HEK293 (cell line): ENCODE data around the gene DENND4B.

ENCODE experiments used
- CTCF ChIA-PET: fragments of 350-600 bp; formaldehyde crosslinking; extraction: SDS; loops from one replicate; lab custom pipeline; 2021; ENCODE audit warnings: antibody characterized with exemption; lab: Yijun Ruan, JAX
- POLR2A ChIA-PET: fragments of 300-600 bp; formaldehyde crosslinking; extraction: SDS; loops from one replicate; lab custom pipeline; 2020; ENCODE audit warnings: antibody characterized with exemption, inconsistent platforms; lab: Yijun Ruan, JAX
- H3K27ac ChIP-seq: fragments of 200-500 bp; sonication (Bioruptor generic); 2 replicates; pipeline ENCODE4 v1.5.1; 2014; ENCODE audit warnings: low read depth, low read length, control low read depth, inconsistent platforms; ENCODE audit errors: extremely low read depth
- H3K36me3 ChIP-seq, 2 experiments: fragments of 200-500 bp in 1 of 2; sonication (Bioruptor generic) in 1 of 2; 1 replicate in 1 of 2; 2 replicates in 1 of 2; pipeline ENCODE4 v1.5.1; 2014 to 2017; ENCODE audit warnings: inconsistent platforms in 2 of 2, low read length in 2 of 2; ENCODE audit not compliant: control insufficient read depth in 2 of 2, insufficient read depth in 1 of 2
- H3K4me1 ChIP-seq: fragments of 200-500 bp; sonication (Bioruptor generic); 2 replicates; pipeline ENCODE4 v1.5.1; 2014; ENCODE audit warnings: mild to moderate bottlenecking, low read length, inconsistent platforms; ENCODE audit not compliant: control insufficient read depth, insufficient read depth
- H3K4me3 ChIP-seq: 2 replicates; pipeline ENCODE4 v1.5.1; 2011; ENCODE audit warnings: low read depth, mild to moderate bottlenecking, control low read depth, low read length, moderate library complexity
- H3K9me3 ChIP-seq: fragments of 200-500 bp; sonication (Bioruptor generic); 2 replicates; pipeline ENCODE4 v1.5.1; 2014; ENCODE audit warnings: low read depth, low read length, inconsistent platforms; ENCODE audit not compliant: control insufficient read depth, insufficient read depth
- CTCF ChIP-seq: fragments of 450-650 bp; formaldehyde crosslinking; IDR thresholded peaks from 2 replicates; pipeline ENCODE4 v1.5.1; 2016; ENCODE audit warnings: missing biosample characterization, missing genetic modification characterization
- GLIS1 ChIP-seq: fragments of 450-650 bp; formaldehyde crosslinking; IDR thresholded peaks from 2 replicates; pipeline ENCODE4 v1.5.1; 2016; ENCODE audit warnings: missing biosample characterization, missing genetic modification characterization
- GLIS2 ChIP-seq: fragments of 450-650 bp; formaldehyde crosslinking; IDR thresholded peaks from 2 replicates; pipeline ENCODE4 v1.5.1; 2016; ENCODE audit warnings: missing biosample characterization, missing genetic modification characterization
- PRDM10 ChIP-seq: fragments of 450-650 bp; formaldehyde crosslinking; IDR thresholded peaks from 2 replicates; pipeline ENCODE4 v1.5.1; 2016; ENCODE audit warnings: missing biosample characterization, missing genetic modification characterization
- SETDB1 ChIP-seq: IDR thresholded peaks from one replicate; pipeline ENCODE4 v1.6.1; 2017; ENCODE audit warnings: mild to moderate bottlenecking, low read length, moderate library complexity, mixed read lengths; ENCODE audit not compliant: insufficient read length
- SP7 ChIP-seq: fragments of 450-650 bp; formaldehyde crosslinking; IDR thresholded peaks from 2 replicates; pipeline ENCODE4 v1.5.1; 2016; ENCODE audit warnings: missing biosample characterization, missing genetic modification characterization
- YY2 ChIP-seq: fragments of 450-650 bp; formaldehyde crosslinking; IDR thresholded peaks from 2 replicates; pipeline ENCODE4 v1.5.1; 2016; ENCODE audit warnings: missing biosample characterization, missing genetic modification characterization
- ZBTB11 ChIP-seq: fragments of 450-650 bp; formaldehyde crosslinking; conservative IDR thresholded peaks from 2 replicates; pipeline ENCODE4 v1.5.1; 2016; ENCODE audit warnings: low read depth, missing biosample characterization, missing genetic modification characterization
- ZBTB48 ChIP-seq: fragments of 450-650 bp; formaldehyde crosslinking; IDR thresholded peaks from 2 replicates; pipeline ENCODE4 v1.5.1; 2016; ENCODE audit warnings: missing biosample characterization, missing genetic modification characterization
- ZNF121 ChIP-seq: fragments of 450-650 bp; formaldehyde crosslinking; IDR thresholded peaks from 2 replicates; pipeline ENCODE4 v1.5.1; 2016; ENCODE audit warnings: missing biosample characterization, missing genetic modification characterization
- ZNF140 ChIP-seq: fragments of 450-650 bp; formaldehyde crosslinking; IDR thresholded peaks from 2 replicates; pipeline ENCODE4 v1.5.1; 2016; ENCODE audit warnings: missing biosample characterization, missing genetic modification characterization
- ZNF335 ChIP-seq: fragments of 450-650 bp; formaldehyde crosslinking; conservative IDR thresholded peaks from 2 replicates; pipeline ENCODE4 v1.5.1; 2016; ENCODE audit warnings: missing biosample characterization, missing genetic modification characterization
- ZNF48 ChIP-seq: fragments of 450-650 bp; formaldehyde crosslinking; IDR thresholded peaks from 2 replicates; pipeline ENCODE4 v1.5.1; 2016; ENCODE audit warnings: missing biosample characterization, missing genetic modification characterization
- ZNF560 ChIP-seq: fragments of 450-650 bp; formaldehyde crosslinking; IDR thresholded peaks from 2 replicates; pipeline ENCODE4 v1.5.1; 2017; ENCODE audit warnings: missing biosample characterization, missing genetic modification characterization, borderline replicate concordance
- ZNF792 ChIP-seq: fragments of 450-650 bp; formaldehyde crosslinking; IDR thresholded peaks from 2 replicates; pipeline ENCODE4 v1.5.1; 2016; ENCODE audit warnings: missing biosample characterization, missing genetic modification characterization
- TF ChIP-seq, protein P1 (sequence below): fragments of 450-650 bp; formaldehyde crosslinking; IDR thresholded peaks from 2 replicates; pipeline ENCODE4 v1.5.1; 2016; ENCODE audit warnings: missing biosample characterization, missing genetic modification characterization
- TF ChIP-seq, protein P2 (sequence below): fragments of 450-650 bp; formaldehyde crosslinking; IDR thresholded peaks from 2 replicates; pipeline ENCODE4 v1.5.1; 2016; ENCODE audit warnings: missing biosample characterization, missing genetic modification characterization

The DENND4B gene

DNA sequence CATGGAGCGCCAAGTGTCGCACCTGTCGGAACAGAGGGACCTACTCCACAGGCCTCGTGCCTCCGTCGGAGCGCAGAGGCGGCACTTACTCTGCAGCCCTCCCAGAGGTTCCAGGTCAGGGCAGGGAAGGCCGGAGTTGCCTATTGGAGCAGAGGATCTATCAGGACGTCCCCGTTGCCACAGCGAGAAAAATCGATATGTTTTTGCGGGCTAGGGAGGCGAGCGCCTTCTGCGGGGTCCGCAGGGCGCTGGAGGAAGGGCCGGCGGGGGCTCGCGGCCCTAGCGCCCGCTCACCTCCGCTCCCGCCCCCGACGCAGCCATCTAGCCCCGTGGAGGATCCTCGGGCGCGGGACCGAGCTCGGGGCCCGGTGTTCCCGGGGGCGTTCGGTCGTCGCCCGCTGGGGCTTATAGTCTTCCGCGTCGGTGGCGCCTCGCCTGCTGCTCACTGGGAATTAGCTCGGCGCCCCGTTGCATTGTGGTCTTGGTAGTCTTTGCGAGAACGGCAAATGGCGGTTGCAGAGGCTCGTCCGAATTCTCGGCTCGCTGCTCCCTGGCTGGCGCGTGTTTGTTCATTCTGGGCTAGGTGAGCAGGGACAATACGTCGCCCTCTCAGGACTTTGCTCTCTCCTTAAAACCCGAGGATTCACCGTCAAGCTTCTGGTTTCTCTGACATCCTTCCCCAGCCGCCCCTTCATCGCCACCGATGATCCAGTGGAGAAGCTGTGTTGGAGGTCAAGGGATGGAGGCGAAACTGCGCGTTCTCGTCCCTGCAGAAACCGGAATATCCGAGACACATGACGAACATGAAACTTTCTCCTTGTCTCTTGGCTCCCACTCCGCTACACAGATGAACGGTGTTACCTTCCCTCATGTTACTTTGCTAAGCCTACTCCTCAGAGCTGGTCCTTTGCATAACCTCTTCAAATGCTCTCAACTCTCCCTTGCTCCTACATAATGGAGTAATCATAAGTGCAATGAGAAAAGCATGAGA is 31.0 kb upstream of the DENND4B start, which contains the start of gene JTB (continued):
- TF ChIP-seq, protein P1, sequence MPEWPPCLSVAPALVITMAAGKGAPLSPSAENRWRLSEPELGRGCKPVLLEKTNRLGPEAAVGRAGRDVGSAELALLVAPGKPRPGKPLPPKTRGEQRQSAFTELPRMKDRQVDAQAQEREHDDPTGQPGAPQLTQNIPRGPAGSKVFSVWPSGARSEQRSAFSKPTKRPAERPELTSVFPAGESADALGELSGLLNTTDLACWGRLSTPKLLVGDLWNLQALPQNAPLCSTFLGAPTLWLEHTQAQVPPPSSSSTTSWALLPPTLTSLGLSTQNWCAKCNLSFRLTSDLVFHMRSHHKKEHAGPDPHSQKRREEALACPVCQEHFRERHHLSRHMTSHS = no peak
- TF ChIP-seq, protein P2, sequence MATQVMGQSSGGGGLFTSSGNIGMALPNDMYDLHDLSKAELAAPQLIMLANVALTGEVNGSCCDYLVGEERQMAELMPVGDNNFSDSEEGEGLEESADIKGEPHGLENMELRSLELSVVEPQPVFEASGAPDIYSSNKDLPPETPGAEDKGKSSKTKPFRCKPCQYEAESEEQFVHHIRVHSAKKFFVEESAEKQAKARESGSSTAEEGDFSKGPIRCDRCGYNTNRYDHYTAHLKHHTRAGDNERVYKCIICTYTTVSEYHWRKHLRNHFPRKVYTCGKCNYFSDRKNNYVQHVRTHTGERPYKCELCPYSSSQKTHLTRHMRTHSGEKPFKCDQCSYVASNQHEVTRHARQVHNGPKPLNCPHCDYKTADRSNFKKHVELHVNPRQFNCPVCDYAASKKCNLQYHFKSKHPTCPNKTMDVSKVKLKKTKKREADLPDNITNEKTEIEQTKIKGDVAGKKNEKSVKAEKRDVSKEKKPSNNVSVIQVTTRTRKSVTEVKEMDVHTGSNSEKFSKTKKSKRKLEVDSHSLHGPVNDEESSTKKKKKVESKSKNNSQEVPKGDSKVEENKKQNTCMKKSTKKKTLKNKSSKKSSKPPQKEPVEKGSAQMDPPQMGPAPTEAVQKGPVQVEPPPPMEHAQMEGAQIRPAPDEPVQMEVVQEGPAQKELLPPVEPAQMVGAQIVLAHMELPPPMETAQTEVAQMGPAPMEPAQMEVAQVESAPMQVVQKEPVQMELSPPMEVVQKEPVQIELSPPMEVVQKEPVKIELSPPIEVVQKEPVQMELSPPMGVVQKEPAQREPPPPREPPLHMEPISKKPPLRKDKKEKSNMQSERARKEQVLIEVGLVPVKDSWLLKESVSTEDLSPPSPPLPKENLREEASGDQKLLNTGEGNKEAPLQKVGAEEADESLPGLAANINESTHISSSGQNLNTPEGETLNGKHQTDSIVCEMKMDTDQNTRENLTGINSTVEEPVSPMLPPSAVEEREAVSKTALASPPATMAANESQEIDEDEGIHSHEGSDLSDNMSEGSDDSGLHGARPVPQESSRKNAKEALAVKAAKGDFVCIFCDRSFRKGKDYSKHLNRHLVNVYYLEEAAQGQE (tag by site-specific recombination) = no peak
- TF ChIP-seq ZNF121 (no peak), ZBTB48 (peak; percentile 100), YY2 (tag by site-specific recombination) (peak; percentile 82), SETDB1 (no peak), SP7 (0 out of 2 replicates have a peak, but pooled peaks have one; percentile 27), ZNF560 (no peak), ZNF335 (tag by site-specific recombination) (peak; percentile 83), ZNF792 (tag by site-specific recombination) (no peak), ZNF48 (no peak)

- ChIA-PET POLR2A (interaction anchor here (0.7 to 5.3 kb wide), 13 partner anchors 9 to 429 kb away, joined by 3 to 137 read pairs (median 9); partner anchors contain the start of genes CREB3L4, CRTC2, DENND4B and GATAD2B), CTCF (interaction anchor here (1.2 to 4.1 kb wide), 5 partner anchors 9 to 84 kb away, joined by 3 to 29 read pairs (median 19); partner anchors contain the start of genes CREB3L4 and RAB13)
- H3K36me3 ChIP-seq = peaks cover 11 to 56% of the 10 kb centered on the region in 2 experiments
Observed at GRCh38 chr1:153976819-153977249, 30.3 kb upstream of the DENND4B start.

More at GRCh38 chr1:153976819-153977249, 30.3 kb upstream of the DENND4B start:
- TF ChIP-seq ZBTB11 (tag by site-specific recombination) (0 out of 2 replicates have a peak, but pooled peaks have one; percentile 5), PRDM10 (peak; percentile 43; the same call in 1 of the 2 replicates), CTCF (tag by site-specific recombination) (0 out of 2 replicates have a peak, but pooled peaks have one; percentile 14), ZNF140 (tag by site-specific recombination) (no peak), GLIS2 (tag by site-specific recombination) (0 out of 2 replicates have a peak, but pooled peaks have one; percentile 48), GLIS1 (tag by site-specific recombination) (peak; percentile 46; the same call in 1 of the 2 replicates)
- H3K4me3 ChIP-seq = peak overlapping the region; percentile 90
- H3K27ac ChIP-seq = peak overlapping the region; percentile 88
- no peaks in the 10 kb centered on the region for H3K9me3 ChIP-seq
- no peaks in the 10 kb centered on the region for H3K4me1 ChIP-seq
